DND-41 (cell line): ENCODE data around the gene MRPS26.

Source experiments
- ATAC-seq: fragments of 200-7000 bp; cut with Tn5 transposase; 3 replicates; pipeline ENCODE4 v1.9.1; 2021; ENCODE audit warnings: low read depth; ENCODE audit not compliant: insufficient read depth
- DNase-seq: peaks from one replicate; pipeline ENCODE4 v3.0.0-alpha.2; 2020
- H2AFZ ChIP-seq: 2 replicates; pipeline ENCODE4 v1.6.0; 2012; ENCODE audit warnings: low read depth, low read length
- H3K27ac ChIP-seq: 2 replicates; pipeline ENCODE4 v1.5.1; 2012; ENCODE audit warnings: low read length, inconsistent platforms
- H3K27me3 ChIP-seq: fragments of 200-600 bp; sonication (generic); 2 replicates; pipeline ENCODE4 v1.6.0; 2012; ENCODE audit warnings: low read length, mild to moderate bottlenecking, inconsistent platforms; ENCODE audit not compliant: insufficient read depth, poor library complexity
- H3K36me3 ChIP-seq: 2 replicates; pipeline ENCODE4 v1.5.1; 2012; ENCODE audit warnings: low read length, inconsistent platforms; ENCODE audit not compliant: insufficient read depth
- H3K4me1 ChIP-seq: 2 replicates; pipeline ENCODE4 v1.5.1; 2012; ENCODE audit warnings: mild to moderate bottlenecking, low read length; ENCODE audit not compliant: insufficient read depth
- H3K4me2 ChIP-seq: 2 replicates; pipeline ENCODE4 v1.6.0; 2012; ENCODE audit warnings: mild to moderate bottlenecking, moderate library complexity, low read length, inconsistent platforms; ENCODE audit not compliant: insufficient read depth
- H3K4me3 ChIP-seq, 2 experiments: fragments of 200-600 bp in 1 of 2; shearing (Covaris generic) in 1 of 2; 2 replicates each; pipeline ENCODE4 v1.5.1; 2012 to 2016; ENCODE audit warnings: inconsistent platforms in 2 of 2, low read length in 2 of 2, mild to moderate bottlenecking in 2 of 2, low read depth in 1 of 2, moderate library complexity in 1 of 2
- H3K79me2 ChIP-seq: 2 replicates; pipeline ENCODE4 v1.6.0; 2012; ENCODE audit warnings: low read length, inconsistent platforms; ENCODE audit not compliant: insufficient read depth
- H3K9ac ChIP-seq: 2 replicates; pipeline ENCODE4 v1.6.0; 2012; ENCODE audit warnings: low read depth, mild to moderate bottlenecking, inconsistent platforms, low read length, moderate library complexity
- H3K9me3 ChIP-seq: 2 replicates; pipeline ENCODE4 v1.5.1; 2012; ENCODE audit warnings: low read length, moderate library complexity, mild to moderate bottlenecking, inconsistent platforms; ENCODE audit not compliant: insufficient read depth, severe bottlenecking
- H4K20me1 ChIP-seq: 2 replicates; pipeline ENCODE4 v1.6.0; 2012; ENCODE audit warnings: low read length; ENCODE audit not compliant: insufficient read depth
- EZH2 ChIP-seq: IDR thresholded peaks from 3 replicates; pipeline ENCODE4 v1.6.1; 2012; ENCODE audit warnings: borderline replicate concordance, low read depth, mild to moderate bottlenecking, moderate library complexity, low read length, inconsistent platforms; ENCODE audit not compliant: severe bottlenecking
- TF ChIP-seq, protein P1 (sequence below): IDR thresholded peaks from 2 replicates; pipeline ENCODE4 v1.5.1; 2012; ENCODE audit warnings: borderline replicate concordance, low read length, moderate library complexity, mild to moderate bottlenecking; ENCODE audit not compliant: poor library complexity, severe bottlenecking; ENCODE audit errors: extremely low read depth

Gene MRPS26

DNA sequence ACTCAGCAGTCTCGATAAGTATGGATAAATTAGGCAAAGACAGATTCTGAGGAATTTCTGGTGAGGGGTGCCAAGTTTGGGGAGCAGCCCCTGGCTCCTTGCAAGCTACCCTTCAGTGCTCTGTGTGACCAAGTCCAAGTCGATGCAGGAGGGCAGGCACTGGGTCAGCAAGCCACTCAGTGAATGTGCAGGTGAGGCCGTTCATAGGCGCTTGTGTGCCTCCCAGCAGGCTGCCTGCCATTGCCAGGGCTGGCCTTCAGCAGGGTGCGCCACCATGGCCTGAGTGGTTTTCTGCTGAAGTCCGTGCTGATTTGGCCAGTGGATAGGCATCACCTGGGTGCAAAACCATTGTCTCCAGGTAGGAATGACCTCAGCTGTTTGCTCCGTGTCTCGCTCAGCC is 5.8 kb upstream of the MRPS26 start:
- DNase-seq (no peak), ATAC-seq (no peak)
- H3K27ac ChIP-seq = no peak overlapping the region
- TF ChIP-seq, protein P1, sequence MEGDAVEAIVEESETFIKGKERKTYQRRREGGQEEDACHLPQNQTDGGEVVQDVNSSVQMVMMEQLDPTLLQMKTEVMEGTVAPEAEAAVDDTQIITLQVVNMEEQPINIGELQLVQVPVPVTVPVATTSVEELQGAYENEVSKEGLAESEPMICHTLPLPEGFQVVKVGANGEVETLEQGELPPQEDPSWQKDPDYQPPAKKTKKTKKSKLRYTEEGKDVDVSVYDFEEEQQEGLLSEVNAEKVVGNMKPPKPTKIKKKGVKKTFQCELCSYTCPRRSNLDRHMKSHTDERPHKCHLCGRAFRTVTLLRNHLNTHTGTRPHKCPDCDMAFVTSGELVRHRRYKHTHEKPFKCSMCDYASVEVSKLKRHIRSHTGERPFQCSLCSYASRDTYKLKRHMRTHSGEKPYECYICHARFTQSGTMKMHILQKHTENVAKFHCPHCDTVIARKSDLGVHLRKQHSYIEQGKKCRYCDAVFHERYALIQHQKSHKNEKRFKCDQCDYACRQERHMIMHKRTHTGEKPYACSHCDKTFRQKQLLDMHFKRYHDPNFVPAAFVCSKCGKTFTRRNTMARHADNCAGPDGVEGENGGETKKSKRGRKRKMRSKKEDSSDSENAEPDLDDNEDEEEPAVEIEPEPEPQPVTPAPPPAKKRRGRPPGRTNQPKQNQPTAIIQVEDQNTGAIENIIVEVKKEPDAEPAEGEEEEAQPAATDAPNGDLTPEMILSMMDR = no peak
- no peak for TF ChIP-seq EZH2
- no peak overlapping the region for H2AFZ ChIP-seq
- H3K9ac ChIP-seq = no peak overlapping the region
- H3K36me3 ChIP-seq = peaks cover 58% of the 10 kb centered on the region
- no peaks in the 10 kb centered on the region for H3K9me3 ChIP-seq
- no peak overlapping the region for H3K4me2 ChIP-seq
- H3K27me3 ChIP-seq = no peaks in the 10 kb centered on the region
- no peak overlapping the region for H3K4me3 ChIP-seq
- H3K4me1 ChIP-seq = peaks cover 6% of the 10 kb centered on the region
- no peaks in the 10 kb centered on the region for H4K20me1 ChIP-seq
- no peaks in the 10 kb centered on the region for H3K79me2 ChIP-seq

DNA sequence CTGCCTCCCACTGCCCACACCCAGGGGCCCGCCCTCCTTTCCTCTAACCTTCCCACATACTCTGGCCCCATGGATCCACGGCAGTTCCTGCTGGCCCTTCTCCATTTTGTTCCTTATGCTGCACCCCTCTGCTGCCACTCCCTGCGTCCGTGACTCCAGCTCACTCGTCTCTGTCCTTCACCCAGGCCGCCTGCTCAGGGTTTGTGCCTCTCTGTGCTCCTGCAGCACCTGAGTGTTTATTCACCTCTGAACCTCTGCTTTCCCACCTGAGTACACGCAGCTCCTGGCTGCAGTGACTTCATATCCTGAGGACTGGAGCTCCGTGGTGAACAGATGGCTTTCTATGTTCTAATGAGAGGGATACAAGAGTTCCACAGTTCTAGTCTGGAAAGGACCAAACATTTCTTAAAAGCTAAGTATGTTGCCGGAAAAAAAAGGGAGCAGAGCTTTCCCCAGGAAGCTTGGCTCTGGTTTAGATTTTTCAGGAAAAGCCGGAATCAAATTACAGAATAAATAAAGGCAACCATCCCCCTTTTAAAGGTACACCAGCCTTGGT is 3.9 kb upstream of the MRPS26 start:
- H3K9me3 ChIP-seq = no peaks in the 10 kb centered on the region
- TF ChIP-seq, protein P1 = no peak
- TF ChIP-seq EZH2 = no peak
- peaks cover 17% of the 10 kb centered on the region for H3K4me1 ChIP-seq
- no peak for ATAC-seq
- H2AFZ ChIP-seq = no peak overlapping the region
- H3K79me2 ChIP-seq = peaks cover 11% of the 10 kb centered on the region
- H3K27me3 ChIP-seq = no peaks in the 10 kb centered on the region
- H3K9ac ChIP-seq = no peak overlapping the region
- no peak overlapping the region for H3K27ac ChIP-seq
- H3K36me3 ChIP-seq = peaks cover 48% of the 10 kb centered on the region
- H3K4me3 ChIP-seq = no peak overlapping the region
- DNase-seq = no peak
- peaks cover 2% of the 10 kb centered on the region; the same call in 1 of the 2 replicates for H4K20me1 ChIP-seq
- H3K4me2 ChIP-seq = no peak overlapping the region

DNA sequence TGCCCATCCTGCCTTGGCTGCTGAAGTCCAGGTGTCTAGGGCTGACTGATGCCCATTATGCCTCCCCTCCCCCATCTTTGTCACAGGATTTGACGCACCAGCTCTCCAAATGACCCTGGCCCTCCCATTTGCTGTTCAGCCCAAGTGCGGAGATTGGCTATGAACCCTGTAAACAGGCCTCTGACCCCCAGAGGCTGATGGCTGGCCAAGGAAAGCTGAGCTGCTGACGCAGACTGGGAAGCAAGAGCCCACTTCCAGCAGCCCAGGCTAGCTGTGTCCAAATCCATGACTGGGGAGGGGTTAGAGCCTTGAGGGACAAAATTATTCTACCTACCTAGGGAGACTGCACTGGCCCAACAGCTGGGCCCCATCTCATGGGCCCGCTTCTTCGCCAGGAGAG is 3.2 kb upstream of the MRPS26 start:
- Histone ChIP-seq H3K9ac (no peak overlapping the region), H3K27ac (no peak overlapping the region), H3K4me3 (no peak overlapping the region), H3K79me2 (peaks cover 16% of the 10 kb centered on the region), H4K20me1 (peaks cover 7% of the 10 kb centered on the region), H3K9me3 (no peaks in the 10 kb centered on the region), H3K4me2 (no peak overlapping the region), H3K27me3 (no peaks in the 10 kb centered on the region), H3K36me3 (peaks cover 46% of the 10 kb centered on the region), H3K4me1 (peaks cover 24% of the 10 kb centered on the region), H2AFZ (no peak overlapping the region)
- no peak for DNase-seq
- no peak for TF ChIP-seq EZH2
- TF ChIP-seq, protein P1 = no peak
- ATAC-seq = no peak
